Measurements from ENCODE around the gene RMND5A.

The RMND5A gene

DNA sequence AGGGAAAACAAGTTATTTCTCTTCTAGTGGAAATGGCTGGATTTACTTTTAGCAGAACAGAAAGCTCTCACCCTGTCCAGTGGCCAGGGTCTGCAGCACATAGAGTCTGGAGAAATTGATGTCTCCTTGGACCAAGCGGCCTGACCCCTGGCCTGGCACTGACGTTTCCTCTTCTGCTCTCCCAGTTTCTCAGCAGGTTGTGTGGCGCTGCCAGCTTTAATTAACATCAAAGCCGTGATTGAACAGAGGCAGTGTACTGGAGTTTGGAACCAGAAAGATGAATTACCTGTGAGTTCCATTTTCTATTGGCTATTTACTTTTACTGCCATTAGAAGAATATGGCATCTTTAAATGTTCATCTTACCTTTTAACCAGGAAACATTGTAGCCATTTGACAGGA, 49.7 kb downstream of the RMND5A start:
- peak in 1 of 2 experiments; percentile 14 for DNase-seq

DNA sequence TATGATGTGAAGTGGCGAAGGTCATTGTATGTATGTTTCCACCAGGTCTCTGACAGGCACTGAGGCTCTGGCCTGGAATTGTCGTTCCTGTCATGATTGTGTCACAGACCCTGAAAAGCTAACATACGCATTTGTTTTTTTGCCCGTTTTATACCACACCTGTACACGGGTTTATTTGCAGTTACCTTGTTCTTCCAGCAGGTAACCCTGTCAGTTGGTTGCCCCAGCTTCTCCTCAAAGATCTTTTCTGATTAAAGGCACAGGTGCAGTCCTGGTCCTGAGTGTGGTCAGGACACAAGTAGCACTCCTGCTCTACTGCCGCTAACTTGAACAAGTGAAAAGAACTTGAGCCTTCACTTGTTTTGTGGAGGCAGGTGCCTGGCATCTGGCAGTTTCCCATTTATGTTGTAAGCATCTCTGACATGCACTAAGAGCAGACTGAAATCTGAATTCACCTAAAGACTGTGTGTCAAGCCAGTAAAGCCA, 50.8 kb downstream of the RMND5A start:
- no peak for DNase-seq

DNA sequence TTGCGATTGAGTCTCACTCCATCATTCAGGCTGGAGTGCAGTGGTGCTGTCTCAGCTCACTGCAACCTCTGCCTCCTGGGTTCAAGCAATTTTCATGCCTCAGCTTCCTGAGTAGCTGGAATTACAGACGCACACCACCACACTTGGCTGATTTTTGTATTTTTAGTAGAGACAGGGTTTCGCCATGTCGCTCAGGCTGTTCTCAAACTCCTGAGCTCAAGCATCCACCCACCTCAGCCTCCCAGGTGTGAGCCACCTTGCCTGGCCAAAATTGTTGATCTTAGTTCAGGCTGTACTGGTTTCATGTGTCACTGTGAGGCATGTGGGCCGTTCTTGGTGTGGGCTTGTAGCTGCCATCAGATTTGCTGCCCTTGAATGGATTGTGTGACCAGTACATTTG, 52.5 kb downstream of the RMND5A start:
- DNase-seq, result no peak

DNA sequence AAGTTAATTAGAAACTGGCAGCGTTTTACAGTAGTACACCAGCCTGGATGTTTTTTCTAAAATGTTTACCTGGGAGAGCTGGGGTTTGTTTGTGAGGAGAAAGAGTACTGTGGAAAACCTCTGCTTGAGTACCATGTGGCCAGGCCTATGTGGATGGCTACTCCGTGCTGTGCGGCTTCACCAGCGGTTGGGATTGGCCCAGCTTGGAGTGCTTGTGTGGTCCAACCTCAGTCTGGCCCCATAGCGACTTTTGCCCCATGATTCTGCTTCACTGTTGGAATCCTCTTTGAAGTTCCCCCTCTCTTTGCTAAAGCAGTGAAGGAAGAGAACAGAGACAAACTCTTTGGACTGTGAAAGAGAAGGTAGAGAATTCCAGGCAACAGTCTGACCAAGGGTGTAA, 54.8 kb downstream of the RMND5A start:
- no peak for DNase-seq

DNA sequence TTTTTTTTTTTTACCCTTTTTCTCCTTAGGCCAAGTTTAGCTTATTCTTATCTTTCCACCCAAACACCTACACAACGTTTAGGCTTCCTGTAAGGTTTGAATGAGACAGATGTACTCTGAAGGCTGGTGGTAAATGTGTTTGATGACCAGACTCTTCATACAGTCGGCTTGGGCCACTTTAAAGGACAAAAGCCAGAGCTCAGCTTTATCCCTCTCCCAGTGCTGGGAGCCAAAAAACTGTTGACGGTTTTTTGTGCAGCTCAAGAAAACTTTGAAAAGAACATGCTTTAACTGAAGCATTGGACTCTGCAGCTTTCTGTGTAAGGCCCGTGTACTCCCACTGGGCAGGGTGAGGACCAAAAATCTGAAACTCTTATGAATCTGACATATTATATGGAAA, 55.2 kb downstream of the RMND5A start:
- DNase-seq, result no peak

DNA sequence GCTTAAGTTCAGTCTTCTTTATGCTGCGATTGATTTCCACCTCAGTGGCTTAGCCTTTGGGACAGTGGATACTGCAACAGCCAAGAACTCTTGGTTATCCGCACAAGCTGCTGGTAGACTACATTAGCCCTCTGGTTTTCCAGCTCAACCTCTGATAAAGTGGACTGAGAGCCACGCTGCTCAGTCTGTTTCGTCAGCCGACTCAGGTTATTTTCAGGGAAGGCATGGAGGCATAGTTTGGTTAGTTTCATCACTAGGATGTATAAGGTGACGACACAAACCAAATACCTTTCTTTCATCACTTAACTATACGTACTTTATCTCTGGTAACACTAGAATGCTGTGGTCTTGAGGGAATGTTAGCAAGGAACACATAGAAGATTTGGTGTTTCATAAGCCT, 56.4 kb downstream of the RMND5A start:
- DNase-seq, result no peak

DNA sequence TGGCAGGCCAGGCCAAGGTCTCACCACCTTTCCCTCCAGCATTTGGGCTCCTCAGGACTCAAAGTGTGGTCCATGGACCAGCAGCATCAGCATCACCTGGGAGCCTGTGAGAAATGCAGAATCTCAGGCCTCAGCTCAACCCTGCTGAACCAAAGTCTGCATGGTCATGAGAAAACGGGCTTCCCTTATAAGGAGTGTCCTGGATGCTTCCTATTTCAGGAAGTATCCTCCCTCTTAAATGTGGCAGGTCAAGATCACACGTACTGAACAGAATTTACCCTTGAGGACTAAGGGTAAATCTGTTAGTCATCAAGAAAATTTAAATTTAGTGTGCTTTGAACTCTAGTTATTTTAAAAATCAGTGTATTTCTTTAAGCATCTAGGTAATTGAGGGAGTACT, 58.9 kb downstream of the RMND5A start:
- DNase-seq, result no peak

DNA sequence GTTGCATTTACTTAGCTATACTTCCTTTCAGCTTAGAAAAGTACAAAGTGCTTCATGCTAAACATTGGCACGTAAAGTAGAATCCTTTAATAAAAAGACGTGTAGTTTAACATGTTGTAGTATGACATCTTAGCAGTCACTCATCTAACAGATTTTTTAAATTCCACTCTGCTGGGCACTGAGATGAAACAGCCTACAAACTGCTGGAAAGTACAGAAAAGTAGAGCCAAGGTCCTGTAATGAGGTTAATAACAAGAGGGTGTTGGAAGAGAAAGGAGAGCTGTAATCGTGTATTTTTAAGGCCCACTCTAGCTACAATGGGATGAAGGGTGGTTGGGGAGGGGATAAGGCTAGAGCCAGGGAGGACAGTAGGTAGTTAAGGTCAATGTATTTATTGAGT, 59.9 kb downstream of the RMND5A start:
- no peak for DNase-seq

DNA sequence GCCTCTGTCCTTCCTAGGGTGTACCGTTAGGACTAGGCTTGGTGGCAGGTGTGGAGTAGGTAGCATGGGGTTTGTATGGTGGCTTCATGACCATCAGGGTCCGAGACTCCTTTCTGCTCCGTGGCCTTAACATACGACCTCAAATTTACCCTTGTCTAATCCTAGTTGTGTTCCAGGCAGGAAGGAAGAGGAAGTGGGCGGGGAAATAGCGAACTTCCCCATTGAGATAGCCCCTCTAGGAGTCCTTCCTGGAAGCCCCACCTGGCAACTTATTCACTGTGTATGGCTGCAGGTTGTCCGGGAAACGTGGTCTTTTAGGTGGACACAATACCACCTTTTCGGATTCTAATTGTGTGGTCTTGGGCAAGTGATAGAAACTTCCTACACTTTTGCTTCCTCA, 61.3 kb downstream of the RMND5A start:
- DNase-seq, result no peak

DNA sequence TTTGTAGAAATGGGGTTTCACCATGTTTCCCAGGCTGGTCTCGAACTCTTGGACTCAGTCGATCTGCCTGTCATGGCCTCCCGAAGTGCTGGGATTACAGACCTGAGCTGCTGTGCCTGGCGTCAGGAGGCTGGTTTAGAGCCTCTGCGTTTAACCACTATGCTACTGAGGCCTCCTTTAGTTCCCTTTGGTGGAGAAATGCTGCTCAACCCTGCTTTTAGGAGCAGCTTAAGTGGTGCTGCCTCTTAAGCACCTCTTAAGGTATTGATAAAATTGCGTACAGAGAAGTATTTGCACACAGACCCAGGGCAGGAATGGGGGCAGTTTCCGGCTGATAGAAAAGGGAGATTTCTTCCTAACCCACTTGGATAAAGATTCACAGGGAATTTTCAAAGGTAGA, 62.7 kb downstream of the RMND5A start:
- DNase-seq, result no peak

DNA sequence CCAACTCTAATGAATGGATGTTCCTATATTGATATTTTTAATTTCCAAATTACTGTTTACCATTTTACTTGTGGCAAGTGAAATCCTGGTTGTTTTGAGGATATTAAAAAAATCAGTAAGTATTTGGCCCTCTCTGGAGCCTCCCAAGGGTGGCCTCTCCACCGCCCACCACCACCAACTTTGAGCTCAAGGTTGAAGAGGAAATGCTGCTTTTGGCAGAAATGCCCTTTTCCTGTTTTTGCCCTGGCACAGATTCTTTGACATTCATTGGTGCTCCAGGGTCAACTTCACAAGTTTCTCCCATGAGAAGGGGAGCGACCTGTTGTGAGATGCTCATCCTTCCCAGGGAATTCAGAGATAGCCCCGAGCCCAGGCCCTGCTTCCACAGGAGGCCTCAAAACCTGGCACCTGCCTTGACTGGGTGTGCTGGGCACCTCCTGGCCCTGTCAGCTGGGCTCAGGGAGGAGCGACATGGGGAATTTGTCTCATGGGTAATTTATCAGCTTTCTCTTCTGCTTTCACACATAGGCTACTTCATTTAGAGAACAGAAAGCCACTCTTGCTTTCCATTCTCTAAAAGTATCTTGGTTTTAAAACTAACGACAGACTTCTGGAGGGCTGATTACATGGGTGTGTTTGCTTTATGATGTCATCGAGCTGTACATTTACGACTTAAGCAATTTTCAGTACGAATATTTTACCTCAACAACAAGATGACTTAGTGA, 63.7 kb downstream of the RMND5A start:
- no peak for DNase-seq

DNA sequence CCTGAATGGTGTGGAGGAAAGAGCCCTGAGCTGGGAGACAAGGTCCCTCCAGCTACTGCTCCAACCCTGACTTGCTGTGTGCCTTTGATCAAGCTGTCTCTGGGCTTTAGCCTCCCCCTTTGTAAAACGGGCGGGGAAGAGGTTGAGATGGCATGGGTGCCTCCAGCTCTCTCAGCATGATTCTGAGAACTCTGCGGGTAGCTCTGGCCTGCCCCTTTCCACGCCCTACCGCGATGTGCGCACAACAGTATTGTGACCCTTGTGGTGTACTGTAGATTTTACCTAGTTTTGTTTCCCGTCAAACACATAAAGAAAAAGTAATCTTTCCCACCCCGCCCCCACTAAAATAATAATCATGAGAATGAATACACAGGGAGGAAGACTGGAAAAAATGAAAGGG, 65.4 kb downstream of the RMND5A start:
- no peak for DNase-seq

DNA sequence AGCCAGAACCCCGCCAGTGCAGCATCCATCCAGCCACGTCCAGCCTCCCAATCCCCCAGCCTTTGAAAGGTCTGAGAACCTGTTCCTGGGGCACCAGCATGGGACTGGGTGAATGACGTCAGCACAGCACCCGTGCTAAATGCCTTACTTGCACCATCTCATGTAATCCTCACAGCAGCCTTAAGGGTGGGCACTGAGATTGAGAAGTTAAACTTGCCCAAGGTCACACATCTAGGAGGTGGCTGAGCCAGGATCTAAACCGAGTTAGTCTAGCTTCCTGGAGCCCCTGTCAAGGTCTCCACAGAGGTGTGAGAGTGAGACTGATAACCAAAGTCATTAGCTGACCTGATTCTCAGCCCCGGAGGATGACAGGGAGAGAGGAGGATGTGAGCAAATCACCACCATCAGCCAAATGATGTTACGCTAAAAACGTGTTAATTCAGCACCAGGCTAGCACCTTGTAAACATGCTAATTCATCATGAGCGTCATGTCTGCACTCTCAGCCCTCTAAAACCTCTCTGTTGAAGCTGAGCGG, 66.0 kb downstream of the RMND5A start:
- DNase-seq, result no peak

DNA sequence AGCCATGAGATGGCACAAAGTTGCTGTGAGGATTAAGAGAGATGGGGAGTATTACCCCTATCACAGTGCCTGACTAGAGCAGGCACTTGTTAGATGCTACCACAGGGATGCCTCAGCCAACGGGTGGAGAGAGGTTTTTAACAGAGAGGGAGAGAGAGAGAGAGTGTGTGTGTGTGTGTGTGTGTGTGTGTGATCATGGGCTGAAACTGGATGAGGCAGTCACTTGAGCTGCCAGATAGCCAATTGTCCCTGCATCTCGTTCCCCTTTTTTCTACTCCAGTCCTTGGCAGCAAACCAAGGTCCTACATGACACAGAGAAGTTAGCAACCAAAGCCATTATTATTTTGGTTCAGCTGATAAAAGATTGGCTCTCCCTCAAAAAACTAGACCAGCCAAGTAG, 67.6 kb downstream of the RMND5A start:
- DNase-seq, result no peak

DNA sequence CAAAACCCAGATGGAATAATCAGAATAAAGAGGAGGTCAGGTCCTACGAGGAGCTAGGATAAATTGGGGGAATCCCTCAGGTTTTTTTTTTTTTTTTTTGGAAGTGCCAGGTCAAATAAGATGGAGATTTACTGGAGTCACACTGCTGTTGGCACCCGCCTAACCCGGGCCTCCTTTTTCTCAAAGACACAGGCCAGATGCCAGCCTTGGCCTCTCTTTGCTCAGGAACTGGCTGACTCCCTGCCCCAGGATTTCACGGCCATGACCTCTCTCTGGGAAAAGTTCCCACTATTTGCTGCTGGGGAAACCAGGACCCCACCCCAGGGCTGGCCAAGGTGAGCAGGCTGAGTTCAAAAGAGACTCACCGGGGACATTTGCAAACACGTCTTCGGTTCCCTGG, 68.1 kb downstream of the RMND5A start:
- DNase-seq, result no peak

DNA sequence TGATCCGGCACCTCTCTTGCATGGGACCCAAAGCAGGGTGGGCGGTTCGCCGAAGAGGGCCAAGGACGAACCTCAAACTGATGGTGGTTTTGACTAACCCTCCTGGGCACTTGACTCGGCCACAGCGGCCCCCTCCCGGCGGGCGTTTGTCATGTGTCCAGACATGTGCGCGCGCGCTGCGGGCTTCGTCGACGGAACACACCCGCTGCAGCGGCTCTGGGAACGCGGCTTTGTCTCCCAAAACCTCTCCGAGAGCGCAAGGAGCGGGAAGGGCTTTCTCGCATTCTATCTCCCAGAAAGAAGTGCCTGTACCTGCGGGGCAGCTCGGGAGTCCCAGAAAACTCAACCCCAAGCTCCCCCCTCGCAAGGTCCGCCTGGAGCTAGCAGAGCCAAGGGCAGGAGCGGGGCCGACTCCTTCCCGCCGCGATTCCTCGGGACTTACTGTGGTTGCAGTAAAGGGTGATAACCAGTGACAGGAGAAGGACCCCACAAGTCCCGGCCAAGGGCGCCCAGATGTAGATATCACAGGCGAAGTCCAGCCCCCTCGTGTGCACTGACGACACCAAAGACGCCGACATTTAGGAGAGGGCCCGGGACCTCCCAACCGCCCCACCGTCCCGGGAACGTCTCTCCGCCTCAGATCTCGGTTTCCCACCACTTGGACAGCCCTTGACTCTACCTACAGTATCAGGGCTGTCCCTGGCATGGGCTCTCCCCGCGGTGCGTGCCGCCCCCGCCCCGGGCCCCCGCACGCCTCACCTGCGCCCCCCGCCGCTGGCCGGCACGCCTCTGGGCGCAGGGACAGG, 69.0 kb downstream of the RMND5A start:
- no peak for DNase-seq

DNA sequence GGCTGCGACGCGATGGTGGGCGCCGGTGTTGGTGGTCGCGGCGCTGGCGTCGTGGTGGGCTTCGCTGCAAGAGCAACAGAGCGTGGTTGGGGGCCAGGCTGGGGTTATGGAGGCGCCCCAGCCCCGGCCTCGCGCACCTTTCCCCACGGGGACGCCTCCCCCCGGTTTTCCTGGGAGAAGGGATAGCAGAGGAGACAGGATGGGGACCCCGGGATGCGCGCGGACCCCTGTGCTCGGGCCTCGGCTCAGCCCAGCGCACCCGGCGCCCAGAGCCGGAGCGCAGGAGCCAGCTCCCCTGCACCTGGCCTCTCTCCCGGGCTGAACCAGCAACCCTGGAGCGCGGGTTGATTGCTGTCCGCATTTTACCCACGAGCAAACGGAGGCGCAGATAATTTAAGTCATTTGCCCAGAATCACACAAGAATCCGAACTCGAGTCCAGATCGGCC, 69.6 kb downstream of the RMND5A start:
- DNase-seq, result no peak

DNA sequence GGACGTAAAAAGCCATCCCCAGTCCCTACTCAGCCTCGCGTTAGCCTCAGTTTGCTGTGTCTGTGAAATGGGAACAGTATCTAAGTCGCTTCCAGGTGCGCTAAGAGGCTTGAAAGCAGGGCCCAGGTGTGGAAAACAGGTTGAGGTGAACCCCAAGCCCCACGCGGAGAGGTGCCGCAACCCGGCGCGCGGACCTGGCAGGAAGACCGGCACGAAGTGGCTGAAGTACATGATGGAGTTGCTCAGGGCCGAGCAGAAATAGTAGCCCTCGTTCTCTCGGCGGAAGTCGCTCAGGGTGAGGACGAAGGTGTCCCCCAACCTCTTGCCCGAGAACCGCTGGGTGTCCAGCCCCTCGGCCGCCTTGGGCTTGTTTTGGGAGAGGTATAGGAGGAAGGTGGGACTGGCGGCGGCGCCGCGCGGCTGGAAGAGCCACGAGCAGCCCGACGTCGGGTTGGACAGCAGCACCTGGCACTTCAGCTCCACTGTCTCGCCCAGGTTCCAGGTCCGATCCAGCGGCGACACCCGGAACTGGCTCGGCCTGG, 70.1 kb downstream of the RMND5A start:
- DNase-seq, result no peak

DNA sequence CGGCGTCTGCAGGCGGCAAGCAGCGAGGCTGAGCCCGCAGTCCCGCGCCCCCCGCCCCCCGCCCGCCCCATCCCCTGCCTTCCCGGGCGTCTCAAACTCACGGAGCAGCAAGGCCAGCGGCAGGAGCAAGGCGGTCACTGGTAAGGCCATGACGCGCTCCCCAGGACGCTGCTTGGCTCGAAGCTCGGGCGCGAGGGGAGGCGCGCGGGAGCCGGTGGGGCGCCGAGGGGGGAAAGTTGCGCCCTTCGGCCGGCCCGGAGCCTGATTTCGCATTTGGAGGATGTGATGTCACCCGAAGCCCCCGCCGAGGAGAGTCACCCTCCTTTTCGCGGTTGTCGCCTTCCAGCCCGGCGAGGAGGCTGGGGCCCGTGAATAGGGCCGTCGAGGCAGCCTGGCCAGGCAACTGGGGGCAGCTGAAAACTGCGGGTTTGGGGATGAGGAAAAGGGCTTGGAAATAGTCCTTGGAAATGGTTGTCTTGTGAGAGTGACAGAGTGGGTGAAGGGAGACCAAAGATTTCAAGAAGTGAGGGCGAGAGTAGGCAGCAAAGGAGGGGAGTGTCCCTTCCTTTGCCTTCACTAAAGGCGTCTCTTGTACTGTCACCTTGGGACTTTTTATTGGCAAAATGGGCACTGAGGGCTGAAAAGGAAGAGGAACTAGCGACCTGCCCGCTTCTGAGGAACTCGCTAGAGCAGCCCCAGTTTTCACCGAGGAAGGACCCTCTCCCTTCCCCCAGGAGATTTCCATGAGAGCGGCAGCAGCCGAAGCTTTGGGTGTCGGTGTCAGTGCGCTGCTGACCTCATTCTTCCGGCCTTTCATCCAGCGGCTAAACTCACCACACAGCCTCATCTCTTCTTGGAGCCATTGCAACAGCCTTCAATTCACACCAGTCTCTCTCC, 70.8 kb downstream of the RMND5A start, which contains the start of gene CD8A:
CD8A (minus strand) TSS at position 238 of the 897 bp plus-strand sequence; CDS start at position 150, 88 bp downstream.
- no peak for DNase-seq

DNA sequence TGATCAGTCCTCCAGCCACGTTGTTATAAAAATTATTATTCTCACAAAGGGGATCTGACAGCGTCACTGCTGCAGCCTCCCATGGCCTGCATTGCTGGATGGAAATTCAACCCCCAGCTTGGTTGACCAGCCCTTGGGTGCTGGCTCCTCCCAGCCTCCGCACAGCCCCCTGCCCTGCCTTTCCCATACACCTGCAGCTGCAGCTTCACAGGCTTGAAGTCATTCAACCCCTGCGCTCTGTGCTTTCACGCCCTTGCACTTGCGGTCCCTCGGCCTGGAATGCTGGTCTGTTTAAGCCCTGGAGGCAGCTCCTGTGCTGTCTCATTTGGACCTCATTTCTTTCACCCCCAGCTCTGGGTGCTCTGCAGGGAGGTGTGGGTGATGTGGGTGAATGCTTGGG, 71.5 kb downstream of the RMND5A start:
- DNase-seq, result no peak

DNA sequence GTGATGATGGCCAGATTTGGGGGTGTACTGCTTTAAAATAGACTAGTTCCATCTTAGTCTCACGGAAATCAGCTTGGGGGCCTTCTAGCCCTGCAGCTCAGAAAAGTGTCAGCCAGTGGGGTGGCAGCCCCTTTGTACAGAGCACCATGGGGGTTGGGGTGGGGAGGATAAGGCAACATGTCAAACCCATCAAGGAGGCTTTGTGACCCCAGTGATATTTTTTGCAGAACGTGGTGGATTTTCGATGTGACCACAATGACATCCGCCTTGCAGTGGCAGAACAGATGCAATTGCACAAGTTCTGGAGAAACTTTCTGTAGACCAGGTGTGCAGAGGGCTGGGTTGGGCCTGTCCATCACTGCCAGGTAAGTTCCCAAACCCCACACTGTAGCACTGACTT, 73.7 kb downstream of the RMND5A start:
- no peak for DNase-seq

DNA sequence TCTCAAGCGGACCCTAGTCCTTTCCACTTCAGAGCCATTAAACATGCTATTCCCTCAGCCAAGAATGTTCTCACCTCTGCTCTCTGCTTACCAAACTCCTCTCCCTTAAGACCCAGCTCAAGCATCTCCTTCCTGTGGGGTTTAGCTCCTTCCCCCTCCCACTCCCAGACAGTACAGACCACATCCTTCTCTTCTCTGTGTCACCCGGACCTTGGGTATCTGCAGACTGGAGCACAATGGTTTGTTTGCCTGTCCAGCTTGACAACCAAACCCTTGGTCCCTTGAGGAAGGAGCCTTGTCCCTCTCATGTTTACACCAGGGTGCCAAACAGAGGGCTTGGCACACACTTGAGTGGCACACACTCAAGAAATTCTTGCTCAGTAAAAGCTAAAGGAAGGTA, 74.8 kb downstream of the RMND5A start:
- no peak for DNase-seq

All from cerebellar nuclear complex (tissue), 1 donor.